A549 (cell line): ENCODE measurements around the gene BAG3.

Experiments
- CHD4 ChIP-seq: fragments of 200-600 bp; sonication (generic); IDR thresholded peaks from 2 replicates; pipeline ENCODE4 v1.6.1; 2016; ENCODE audit warnings: antibody characterized with exemption, mild to moderate bottlenecking, borderline replicate concordance
- EP300 ChIP-seq, 2 experiments: fragments of >200 bp; sonication (Bioruptor Twin); formaldehyde crosslinking; IDR thresholded peaks; 2 replicates in 1 of 2; 3 replicates in 1 of 2; pipeline ENCODE4 v1.6.1; 2016 to 2017
- ESRRA ChIP-seq: fragments of 150-350 bp; IDR thresholded peaks from 2 replicates; pipeline ENCODE4 v1.6.1; 2014; ENCODE audit warnings: mild to moderate bottlenecking, low read length, borderline replicate concordance
- KDM1A ChIP-seq: fragments of 200-600 bp; sonication (generic); IDR thresholded peaks from 2 replicates; pipeline ENCODE4 v1.6.1; 2016; ENCODE audit warnings: low read depth, mild to moderate bottlenecking
- NR3C1 ChIP-seq: fragments of >200 bp; sonication (Bioruptor Twin); formaldehyde crosslinking; IDR thresholded peaks from 3 replicates; pipeline ENCODE4 v1.6.1; 2017
- POLR2A ChIP-seq: IDR thresholded peaks from 2 replicates; pipeline ENCODE4 v1.6.1; 2012; ENCODE audit warnings: mild to moderate bottlenecking, low read length
- RAD21 ChIP-seq, 2 experiments: fragments of >200 bp in 1 of 2; sonication (Bioruptor Twin) in 1 of 2; formaldehyde crosslinking in 1 of 2; IDR thresholded peaks in 1 of 2; conservative IDR thresholded peaks in 1 of 2; 2 replicates in 1 of 2; 3 replicates in 1 of 2; pipeline ENCODE4 v1.6.1; 2012 to 2018; ENCODE audit warnings: inconsistent platforms in 1 of 2
- RCOR1 ChIP-seq: fragments of 150-350 bp; IDR thresholded peaks from 2 replicates; pipeline ENCODE4 v1.6.1; 2014; ENCODE audit warnings: antibody characterized with exemption, low read length, low read depth
- ZFP36 ChIP-seq: fragments of 450-650 bp; IDR thresholded peaks from 2 replicates; pipeline ENCODE4 v1.6.1; 2014; ENCODE audit warnings: borderline replicate concordance; ENCODE audit not compliant: partially characterized antibody
- TF ChIP-seq, protein P1 (sequence below): fragments of >200 bp; sonication (Bioruptor Twin); formaldehyde crosslinking; IDR thresholded peaks from 3 replicates; pipeline ENCODE4 v1.5.1; 2016
- TF ChIP-seq, protein P2 (sequence below): fragments of 150-350 bp; IDR thresholded peaks from 2 replicates; pipeline ENCODE4 v1.6.1; 2014; ENCODE audit warnings: low read depth, mild to moderate bottlenecking, low read length

DNA sequence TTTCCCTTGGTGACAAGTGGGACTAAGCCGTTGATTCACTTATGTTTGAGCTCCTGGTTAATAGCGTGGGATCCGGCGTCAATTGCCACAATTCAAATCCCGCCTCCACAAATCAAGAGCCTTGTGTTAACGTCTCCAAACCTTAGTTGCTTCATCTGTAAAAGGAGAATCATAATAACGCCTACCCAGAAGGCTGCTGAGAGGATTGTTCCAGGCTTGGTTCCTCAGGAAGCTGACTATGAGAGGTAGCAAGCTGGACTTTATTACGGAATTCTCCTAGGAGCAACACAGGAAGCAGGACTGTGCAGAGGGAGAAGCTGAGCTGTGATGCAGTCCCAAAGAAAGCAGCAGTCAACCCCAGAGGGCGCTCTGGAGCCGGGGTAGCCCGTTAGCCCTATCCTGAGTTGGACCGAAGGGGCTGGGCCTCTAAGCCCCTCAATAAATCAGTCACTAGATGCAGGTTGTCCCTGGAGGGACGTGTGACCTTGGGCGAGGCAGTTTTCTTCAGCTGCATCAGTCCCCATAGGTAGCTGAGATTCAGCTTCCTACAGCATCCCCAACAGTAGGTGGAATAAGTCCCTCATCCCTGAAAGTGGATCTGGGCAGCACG, 6.9 kb upstream of the BAG3 start:
- TF ChIP-seq POLR2A = no peak
- TF ChIP-seq, protein P1, sequence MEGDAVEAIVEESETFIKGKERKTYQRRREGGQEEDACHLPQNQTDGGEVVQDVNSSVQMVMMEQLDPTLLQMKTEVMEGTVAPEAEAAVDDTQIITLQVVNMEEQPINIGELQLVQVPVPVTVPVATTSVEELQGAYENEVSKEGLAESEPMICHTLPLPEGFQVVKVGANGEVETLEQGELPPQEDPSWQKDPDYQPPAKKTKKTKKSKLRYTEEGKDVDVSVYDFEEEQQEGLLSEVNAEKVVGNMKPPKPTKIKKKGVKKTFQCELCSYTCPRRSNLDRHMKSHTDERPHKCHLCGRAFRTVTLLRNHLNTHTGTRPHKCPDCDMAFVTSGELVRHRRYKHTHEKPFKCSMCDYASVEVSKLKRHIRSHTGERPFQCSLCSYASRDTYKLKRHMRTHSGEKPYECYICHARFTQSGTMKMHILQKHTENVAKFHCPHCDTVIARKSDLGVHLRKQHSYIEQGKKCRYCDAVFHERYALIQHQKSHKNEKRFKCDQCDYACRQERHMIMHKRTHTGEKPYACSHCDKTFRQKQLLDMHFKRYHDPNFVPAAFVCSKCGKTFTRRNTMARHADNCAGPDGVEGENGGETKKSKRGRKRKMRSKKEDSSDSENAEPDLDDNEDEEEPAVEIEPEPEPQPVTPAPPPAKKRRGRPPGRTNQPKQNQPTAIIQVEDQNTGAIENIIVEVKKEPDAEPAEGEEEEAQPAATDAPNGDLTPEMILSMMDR = 0 out of 3 replicates have a peak, but pooled peaks have one; percentile 7
- TF ChIP-seq NR3C1 = no peak
- TF ChIP-seq KDM1A = no peak
- TF ChIP-seq ZFP36 = no peak
- no peak for TF ChIP-seq EP300 (IDR thresholded peaks at IDR 0.05)
- TF ChIP-seq CHD4 = no peak
- TF ChIP-seq RAD21 (conservative IDR thresholded peaks at IDR 0.05 in 1 of 2, IDR thresholded peaks at IDR 0.05 in 1 of 2) = peak in 1 of 2 experiments; percentile 22; a peak in 2 of 5 replicates
- no peak for TF ChIP-seq RCOR1
- TF ChIP-seq, protein P2, sequence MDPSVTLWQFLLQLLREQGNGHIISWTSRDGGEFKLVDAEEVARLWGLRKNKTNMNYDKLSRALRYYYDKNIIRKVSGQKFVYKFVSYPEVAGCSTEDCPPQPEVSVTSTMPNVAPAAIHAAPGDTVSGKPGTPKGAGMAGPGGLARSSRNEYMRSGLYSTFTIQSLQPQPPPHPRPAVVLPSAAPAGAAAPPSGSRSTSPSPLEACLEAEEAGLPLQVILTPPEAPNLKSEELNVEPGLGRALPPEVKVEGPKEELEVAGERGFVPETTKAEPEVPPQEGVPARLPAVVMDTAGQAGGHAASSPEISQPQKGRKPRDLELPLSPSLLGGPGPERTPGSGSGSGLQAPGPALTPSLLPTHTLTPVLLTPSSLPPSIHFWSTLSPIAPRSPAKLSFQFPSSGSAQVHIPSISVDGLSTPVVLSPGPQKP = no peak
- no peak for TF ChIP-seq ESRRA
